H7 (cell line): ENCODE measurements around the gene SLC6A6. TPM values are rescaled to one million over a fixed set of nuclear protein-coding genes. Genes with fewer than 3 reads are reported as not detected.
A peak's percentile ranks its signal among the peaks of the same experiment; 100 is the strongest.

ENCODE experiments used
- DNase-seq: peaks from one replicate; pipeline ENCODE4 v3.0.0; 2012
- H3K27me3 ChIP-seq: 2 replicates; pipeline ENCODE4 v1.6.0; 2011; ENCODE audit warnings: mild to moderate bottlenecking, low read length; ENCODE audit not compliant: control insufficient read depth, insufficient read depth
- H3K36me3 ChIP-seq: replicated peaks from 2 replicates; pipeline ENCODE4 v1.5.1; 2011; ENCODE audit warnings: low read length; ENCODE audit not compliant: control insufficient read depth, insufficient read depth
- H3K4me3 ChIP-seq: 2 replicates; pipeline ENCODE4 v1.5.1; 2011; ENCODE audit warnings: low read depth, mild to moderate bottlenecking, control low read depth, low read length, moderate library complexity; ENCODE audit not compliant: insufficient read depth
- total RNA-seq: library from RNA; depleted of rRNA; stranded (reverse); fragments of >200 nt; shearing (Covaris generic); gene quantifications from 2 replicates; pipeline ENCODE4 v1.2.3, GENCODE V29; 2014

SLC6A6 gene
- total RNA-seq, 1 experiment from 2014 or later: 88.8 TPM

DNA sequence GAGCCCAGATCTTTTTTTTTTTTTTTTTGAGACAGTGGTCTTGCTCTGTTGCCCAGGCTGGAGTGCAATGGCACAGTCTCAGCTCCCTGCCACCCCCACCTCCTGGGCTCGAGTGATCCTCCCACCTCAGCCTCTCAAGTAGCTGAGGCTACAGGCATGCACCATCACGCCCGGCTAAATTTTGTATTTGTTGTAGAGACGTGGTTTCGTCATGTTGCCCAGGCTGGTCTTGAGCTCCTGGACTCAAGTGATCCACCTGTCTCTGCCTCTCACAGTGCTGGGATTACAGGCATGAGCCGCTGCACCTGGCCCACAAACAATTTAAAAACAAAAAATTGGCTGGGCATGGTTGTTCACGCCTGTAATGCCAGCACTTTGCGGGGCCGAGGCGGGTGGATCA is 22.6 kb upstream of the SLC6A6 start:
- no peaks in the 10 kb centered on the region for H3K27me3 ChIP-seq
- H3K36me3 ChIP-seq: no peaks in the 10 kb centered on the region
- no peak for DNase-seq
- H3K4me3 ChIP-seq: no peak overlapping the region

GRCh38 chr3:14386254-14386653 is 16.2 kb upstream of the SLC6A6 start:
- Histone ChIP-seq H3K4me3 (no peak overlapping the region), H3K27me3 (no peaks in the 10 kb centered on the region), H3K36me3 (no peaks in the 10 kb centered on the region)
- no peak for DNase-seq

DNA sequence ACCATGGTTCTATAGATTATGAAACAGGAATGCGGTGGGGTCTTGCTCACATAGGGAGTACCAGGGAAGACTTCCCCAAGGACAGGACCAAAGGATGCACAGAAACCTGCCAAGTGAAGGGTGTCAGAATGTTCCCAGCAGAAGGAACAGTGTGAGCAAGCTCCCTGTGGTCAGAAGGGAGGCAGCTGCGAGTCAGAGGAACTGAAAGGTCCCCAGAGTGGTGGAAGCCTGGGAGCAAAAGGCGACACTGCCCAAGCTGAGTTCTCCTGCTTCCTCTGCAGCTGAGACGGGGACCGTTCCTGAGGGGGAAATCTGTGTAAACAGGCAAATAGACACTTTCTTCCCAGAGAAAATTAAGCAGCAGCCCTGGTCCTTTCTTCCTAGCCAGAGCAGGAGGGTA is 14.2 kb upstream of the SLC6A6 start:
- no peak overlapping the region for H3K4me3 ChIP-seq
- no peaks in the 10 kb centered on the region for H3K36me3 ChIP-seq
- DNase-seq: no peak
- H3K27me3 ChIP-seq: no peaks in the 10 kb centered on the region

- Histone ChIP-seq H3K4me3 (no peak overlapping the region), H3K27me3 (no peaks in the 10 kb centered on the region), H3K36me3 (no peaks in the 10 kb centered on the region)
- no peak for DNase-seq
Observed at GRCh38 chr3:14389166-14389606, 13.2 kb upstream of the SLC6A6 start.

DNA sequence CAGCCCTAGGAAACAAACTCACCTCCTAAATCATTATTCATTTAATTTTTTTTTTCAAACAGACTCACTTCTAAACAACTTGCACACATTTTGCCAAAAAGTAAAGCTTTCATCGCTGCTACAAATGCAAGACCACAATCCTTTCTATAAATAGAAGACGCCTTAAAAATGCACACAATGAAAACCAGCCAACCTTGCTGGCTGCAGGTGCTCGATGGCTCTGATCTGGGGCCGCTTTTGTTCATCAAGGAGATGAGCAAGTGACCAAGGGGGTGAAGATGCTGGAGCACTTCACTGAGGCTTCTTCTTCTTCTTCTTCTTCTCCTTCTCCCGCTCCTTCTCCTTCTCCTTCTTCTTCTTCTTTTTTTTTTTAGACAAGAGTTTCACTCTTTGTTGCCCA is 12.7 kb upstream of the SLC6A6 start:
- Histone ChIP-seq H3K27me3 (no peaks in the 10 kb centered on the region), H3K4me3 (no peak overlapping the region), H3K36me3 (no peaks in the 10 kb centered on the region)
- no peak for DNase-seq

GRCh38 chr3:14391033-14391432 is 11.4 kb upstream of the SLC6A6 start:
- H3K4me3 ChIP-seq: no peak overlapping the region
- no peaks in the 10 kb centered on the region for H3K36me3 ChIP-seq
- no peaks in the 10 kb centered on the region for H3K27me3 ChIP-seq
- DNase-seq: no peak

DNA sequence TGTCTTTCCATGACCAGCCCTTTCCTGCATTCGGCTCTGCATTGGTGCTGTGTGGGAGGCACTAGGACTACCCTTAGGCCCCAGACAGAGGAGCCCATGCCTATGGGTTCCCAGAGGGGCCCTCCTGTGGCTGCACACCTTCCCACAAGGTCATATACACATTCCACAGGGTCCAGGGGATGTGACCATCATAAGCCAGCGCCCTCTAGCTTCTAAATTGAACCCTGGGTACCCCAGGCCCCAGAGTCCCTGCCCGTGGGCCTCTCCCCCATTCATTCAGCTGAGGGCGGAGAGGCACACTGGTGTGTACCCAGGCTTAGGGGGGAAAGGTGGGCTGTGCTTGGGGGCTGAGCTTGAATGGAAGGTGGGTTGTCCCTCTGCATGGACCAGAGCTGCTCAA is 10.2 kb upstream of the SLC6A6 start:
- Histone ChIP-seq H3K36me3 (no peaks in the 10 kb centered on the region), H3K27me3 (no peaks in the 10 kb centered on the region), H3K4me3 (no peak overlapping the region)
- DNase-seq: peak; percentile 74

- no peak for DNase-seq
- Histone ChIP-seq H3K27me3 (no peaks in the 10 kb centered on the region), H3K4me3 (no peak overlapping the region), H3K36me3 (no peaks in the 10 kb centered on the region)
Observed at GRCh38 chr3:14392803-14393319, 9.5 kb upstream of the SLC6A6 start.

- no peaks in the 10 kb centered on the region for H3K27me3 ChIP-seq
- DNase-seq: no peak
- no peak overlapping the region for H3K4me3 ChIP-seq
- H3K36me3 ChIP-seq: no peaks in the 10 kb centered on the region
Observed at GRCh38 chr3:14393440-14394106, 8.8 kb upstream of the SLC6A6 start.

GRCh38 chr3:14396031-14396692 is 6.2 kb upstream of the SLC6A6 start:
- Histone ChIP-seq H3K27me3 (no peaks in the 10 kb centered on the region; the same call in 1 of the 2 replicates), H3K36me3 (no peaks in the 10 kb centered on the region), H3K4me3 (no peak overlapping the region)
- DNase-seq: no peak

GRCh38 chr3:14397046-14397445 is 5.4 kb upstream of the SLC6A6 start:
- no peak for DNase-seq
- no peak overlapping the region for H3K4me3 ChIP-seq
- no peaks in the 10 kb centered on the region for H3K36me3 ChIP-seq
- H3K27me3 ChIP-seq: no peaks in the 10 kb centered on the region; the same call in 1 of the 2 replicates

DNA sequence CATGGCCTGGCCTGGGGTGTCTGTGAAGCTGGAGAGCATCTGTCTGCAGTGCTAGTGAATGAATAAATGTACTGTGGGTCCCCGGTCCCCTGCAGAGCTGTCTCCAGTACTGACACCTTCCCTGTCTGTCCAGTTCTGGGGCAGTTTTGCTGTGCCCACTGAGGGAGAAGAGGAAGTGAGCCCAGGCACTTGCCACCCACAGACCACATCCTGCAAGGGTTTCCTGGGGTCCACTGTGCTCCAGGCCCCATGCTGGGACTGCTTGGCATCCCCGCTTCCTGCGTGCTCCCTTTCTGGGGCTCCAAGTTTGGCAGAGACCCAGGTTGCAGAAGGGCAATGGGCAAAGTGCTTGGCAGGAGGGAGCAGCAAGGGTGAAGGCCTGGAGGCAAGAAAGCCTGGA is 4.9 kb upstream of the SLC6A6 start:
- Histone ChIP-seq H3K27me3 (no peaks in the 10 kb centered on the region; the same call in 1 of the 2 replicates), H3K4me3 (no peak overlapping the region), H3K36me3 (no peaks in the 10 kb centered on the region)
- DNase-seq: no peak

GRCh38 chr3:14397940-14398796 is 4.2 kb upstream of the SLC6A6 start:
- Histone ChIP-seq H3K4me3 (no peak overlapping the region), H3K36me3 (no peaks in the 10 kb centered on the region), H3K27me3 (no peaks in the 10 kb centered on the region; the same call in 1 of the 2 replicates)
- no peak for DNase-seq

DNA sequence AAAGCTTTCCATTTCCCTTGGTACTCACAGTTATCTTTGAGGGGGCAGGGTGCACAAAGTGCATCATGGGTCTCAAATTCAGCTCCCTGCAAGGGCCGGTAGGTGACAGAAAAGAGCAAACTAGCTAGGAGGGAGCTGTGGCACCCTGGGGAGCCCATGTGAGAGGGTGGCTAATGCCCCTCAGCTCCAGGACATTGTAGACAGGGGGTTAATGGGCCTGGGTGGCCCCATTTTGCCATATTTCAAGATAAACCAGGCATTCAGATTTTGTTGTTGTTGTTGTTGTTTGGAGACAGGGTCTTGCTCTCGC is 3.7 kb upstream of the SLC6A6 start:
- no peaks in the 10 kb centered on the region for H3K36me3 ChIP-seq
- no peak for DNase-seq
- no peak overlapping the region for H3K4me3 ChIP-seq
- no peaks in the 10 kb centered on the region; the same call in 1 of the 2 replicates for H3K27me3 ChIP-seq
